ENCODE results near the gene SIL1.

SIL1 gene

GRCh38 chr5:138948471-138949222 is 249.5 kb downstream of the SIL1 start:
- in situ Hi-C loops (cut with HindIII; ENCODE audit: low sequenced_read_pairs) = no loop called here

DNA sequence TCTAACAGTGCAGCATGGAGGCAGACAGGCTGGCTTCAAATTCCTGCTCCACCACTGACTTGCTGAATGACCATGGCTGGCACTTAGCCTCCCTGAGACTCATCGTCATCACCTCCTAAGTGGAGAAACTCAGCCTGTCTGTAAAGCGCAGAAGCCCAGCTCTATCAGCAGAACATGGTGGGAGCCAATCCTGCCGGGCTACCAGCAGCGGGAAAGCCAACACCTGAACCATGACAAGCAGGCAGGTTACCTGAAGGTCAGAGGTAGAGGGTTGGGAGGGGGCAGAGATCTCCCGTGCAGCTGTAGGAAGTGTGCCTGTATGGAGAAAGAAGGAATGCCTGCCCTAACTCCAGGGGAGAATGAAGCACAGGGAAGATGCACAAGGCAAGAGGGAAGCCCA is 250.4 kb downstream of the SIL1 start:
- in situ Hi-C loops (cut with HindIII; ENCODE audit: low sequenced_read_pairs) = no loop called here

DNA sequence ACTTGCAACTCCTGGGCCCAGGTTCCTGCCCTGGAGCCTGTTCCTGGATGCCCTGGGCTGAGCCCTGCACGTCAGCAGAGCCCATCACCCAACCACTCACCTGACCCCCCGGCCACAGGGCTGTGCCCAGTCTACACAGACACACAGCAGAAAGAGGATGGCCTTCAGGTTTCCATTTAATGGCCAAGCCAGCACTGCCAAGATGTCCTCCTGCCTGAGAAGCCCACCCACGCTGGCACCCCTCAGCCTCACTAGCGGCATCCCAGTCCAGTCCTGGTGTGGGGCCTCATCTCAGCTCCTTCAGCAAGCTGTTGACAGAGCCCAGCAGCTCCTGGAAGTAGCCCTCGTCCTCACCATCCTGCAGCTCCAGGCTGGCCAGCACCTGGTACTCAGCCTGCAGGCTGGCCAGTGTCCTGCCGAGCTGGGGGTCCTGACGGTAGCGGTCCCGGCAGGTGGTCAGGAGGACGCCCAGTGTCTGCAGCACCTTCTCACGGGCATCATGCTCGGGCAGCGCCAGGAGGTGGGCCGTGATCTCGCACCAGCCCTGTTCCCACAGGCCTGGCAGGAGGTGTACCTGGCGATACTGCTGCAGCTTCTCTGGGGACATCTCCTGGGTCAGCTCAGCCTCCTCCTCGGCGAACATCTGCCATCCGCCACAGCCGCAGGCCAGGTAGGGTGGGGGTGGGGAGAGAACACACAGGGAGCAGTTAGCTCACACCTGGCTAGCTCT is 251.2 kb downstream of the SIL1 start:
- in situ Hi-C loops (cut with HindIII; ENCODE audit: low sequenced_read_pairs) = no loop called here

GRCh38 chr5:138946241-138946623 is 251.9 kb downstream of the SIL1 start:
- in situ Hi-C loops (cut with HindIII; ENCODE audit: low sequenced_read_pairs) = no loop called here

DNA sequence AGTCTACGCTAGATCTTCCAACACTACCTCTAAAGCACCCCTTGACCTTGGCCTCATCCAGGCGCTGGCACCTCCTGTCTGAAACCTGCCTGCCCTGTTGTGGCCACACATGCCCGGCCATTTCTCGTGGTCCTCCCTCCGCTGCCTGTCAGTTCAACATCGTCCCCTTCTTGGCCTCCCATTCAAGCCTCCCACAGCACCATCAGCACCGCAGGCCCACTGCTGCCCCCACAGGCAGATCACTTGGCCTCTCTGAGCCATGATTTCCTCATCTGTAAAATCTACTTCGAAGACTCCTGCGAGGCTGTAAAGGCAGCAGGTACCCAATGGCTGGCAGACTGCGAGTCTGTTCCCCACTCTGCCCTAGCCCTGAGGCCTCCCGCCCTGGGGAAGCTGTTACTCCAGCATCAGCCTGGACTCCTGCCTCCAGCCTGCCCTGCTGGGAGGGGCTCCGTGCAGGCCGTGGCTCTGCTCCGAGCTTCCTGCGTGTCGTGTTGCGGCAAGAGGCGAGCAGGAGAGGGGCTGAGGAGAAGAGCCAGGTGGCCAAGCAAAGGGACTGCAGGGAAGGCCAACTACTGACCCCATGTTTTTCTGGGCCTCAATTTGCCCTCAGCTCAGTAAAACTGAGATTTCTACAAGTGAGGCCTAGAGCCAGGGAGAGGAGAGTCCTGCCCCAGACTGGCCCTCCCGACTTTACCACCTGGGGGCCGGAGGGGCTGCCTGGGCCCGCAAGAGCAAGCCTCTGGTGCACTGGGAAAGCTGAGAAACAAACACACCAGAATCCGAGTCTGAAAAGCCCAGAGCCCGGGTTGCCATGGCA is 252.5 kb downstream of the SIL1 start:
- in situ Hi-C loops (cut with HindIII; ENCODE audit: low sequenced_read_pairs) = no loop called here

DNA sequence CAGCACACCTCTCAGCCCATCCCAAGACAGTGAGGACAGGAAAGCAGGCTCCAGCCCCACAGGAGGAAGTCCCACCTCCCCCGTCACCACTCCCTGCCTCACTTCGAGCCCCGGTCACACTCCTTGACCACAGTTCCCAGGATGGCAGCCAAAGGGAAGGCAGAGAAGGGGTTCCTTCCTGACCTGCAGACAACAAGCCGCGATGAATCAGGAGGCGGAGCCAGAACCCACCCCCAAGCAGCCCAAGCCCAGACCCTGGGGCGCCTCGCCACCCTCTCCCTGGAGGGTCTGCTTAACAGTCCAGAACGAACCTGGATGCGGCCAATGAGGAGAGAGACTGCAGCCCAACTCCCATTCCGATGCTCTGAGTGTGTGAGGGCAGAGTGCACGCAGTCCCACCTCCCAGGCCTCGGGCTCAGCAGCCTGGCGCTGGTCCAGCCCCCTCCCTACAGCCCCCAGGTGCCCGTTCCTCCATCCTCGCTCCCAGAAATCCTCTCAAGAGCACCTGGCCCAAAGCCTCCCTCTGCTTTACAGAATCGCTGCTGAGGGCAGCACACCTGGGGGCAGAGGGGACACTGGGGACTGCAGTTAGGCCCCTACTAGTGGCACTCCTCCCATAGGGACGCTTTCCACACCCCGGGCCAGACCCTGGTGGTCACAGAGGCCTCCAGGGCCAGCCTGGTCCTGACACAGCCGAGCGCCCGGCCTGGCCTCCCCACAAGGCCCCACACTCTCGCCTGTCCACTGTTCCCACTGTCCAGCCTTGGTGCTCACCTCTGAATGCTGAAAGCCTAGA is 253.4 kb downstream of the SIL1 start:
- in situ Hi-C loops (cut with HindIII; ENCODE audit: low sequenced_read_pairs) = no loop called here

DNA sequence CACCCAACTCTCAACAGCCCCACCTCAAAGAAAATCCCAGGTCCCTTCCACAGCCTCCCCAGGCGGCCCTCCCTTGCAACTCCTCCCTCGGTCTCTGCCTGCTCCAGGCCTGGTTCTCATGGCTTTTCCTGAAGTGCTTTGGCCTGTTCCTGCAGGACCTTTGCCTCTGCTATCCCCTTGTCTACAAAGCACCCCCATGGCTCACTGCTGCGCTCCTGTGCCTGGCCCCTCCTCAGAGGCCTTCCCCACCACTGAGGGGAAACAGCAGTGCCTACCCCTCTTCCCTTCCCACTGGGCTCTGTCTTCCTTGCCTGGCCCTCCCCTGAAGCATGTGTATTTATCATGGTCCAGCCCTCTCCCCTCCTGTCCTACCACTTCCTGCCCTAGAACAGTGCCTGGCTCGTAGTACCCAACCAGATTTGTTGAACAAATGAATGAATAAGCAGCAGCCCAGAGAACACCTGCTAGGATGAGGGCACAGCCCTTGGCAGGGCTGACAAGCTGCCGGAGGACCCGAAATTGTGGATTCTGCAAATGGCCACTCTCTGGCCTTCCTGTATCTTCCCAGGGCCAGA is 254.5 kb downstream of the SIL1 start:
- in situ Hi-C loops (cut with HindIII; ENCODE audit: low sequenced_read_pairs) = no loop called here

DNA sequence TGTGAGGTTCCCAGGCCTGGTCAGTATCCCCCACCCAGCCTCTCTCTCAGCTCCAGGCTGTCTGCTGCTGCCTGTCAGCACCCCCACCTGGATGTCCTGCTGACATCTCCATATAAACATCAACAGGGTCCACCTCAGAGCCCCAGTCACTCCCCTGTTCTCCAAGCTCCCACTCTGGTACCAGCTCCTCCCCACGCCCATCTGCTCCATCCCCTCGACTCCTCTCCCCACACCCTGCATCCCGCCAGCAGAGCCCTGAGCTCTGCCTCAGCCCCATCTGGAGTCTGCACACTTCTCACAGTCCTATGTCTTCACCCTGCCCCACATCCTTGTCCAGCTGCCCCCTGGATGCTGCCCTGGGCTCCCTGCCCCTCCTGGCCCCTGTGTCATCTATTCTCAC is 255.3 kb downstream of the SIL1 start:
- in situ Hi-C loops (cut with HindIII; ENCODE audit: low sequenced_read_pairs) = no loop called here

GRCh38 chr5:138942066-138942465 is 256.1 kb downstream of the SIL1 start:
- in situ Hi-C loops (cut with HindIII; ENCODE audit: low sequenced_read_pairs) = no loop called here

GRCh38 chr5:138938526-138938925 is 259.6 kb downstream of the SIL1 start:
- in situ Hi-C loops (cut with HindIII; ENCODE audit: low sequenced_read_pairs) = no loop called here

GRCh38 chr5:138937392-138938387 is 260.5 kb downstream of the SIL1 start:
- in situ Hi-C loops (cut with HindIII; ENCODE audit: low sequenced_read_pairs) = no loop called here

DNA sequence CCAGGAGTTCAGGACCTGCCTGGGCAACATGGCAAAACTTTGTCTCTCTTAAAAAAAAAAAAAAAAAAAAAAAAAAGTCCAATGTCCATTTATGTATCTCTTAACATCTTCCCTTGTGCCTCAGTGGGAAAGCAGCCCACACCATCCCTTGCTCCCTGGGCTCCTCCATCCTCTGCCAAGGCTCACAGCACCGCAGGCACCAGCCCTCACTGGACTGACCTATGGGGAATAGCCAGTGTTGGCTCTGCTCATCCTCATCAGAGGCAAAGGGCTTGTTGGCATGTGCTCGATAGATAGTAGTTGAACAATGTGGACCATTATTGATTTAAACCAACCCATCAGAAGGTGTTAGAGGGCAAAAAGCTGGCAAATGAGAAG is 261.2 kb downstream of the SIL1 start:
- in situ Hi-C loops (cut with HindIII; ENCODE audit: low sequenced_read_pairs) = no loop called here

DNA sequence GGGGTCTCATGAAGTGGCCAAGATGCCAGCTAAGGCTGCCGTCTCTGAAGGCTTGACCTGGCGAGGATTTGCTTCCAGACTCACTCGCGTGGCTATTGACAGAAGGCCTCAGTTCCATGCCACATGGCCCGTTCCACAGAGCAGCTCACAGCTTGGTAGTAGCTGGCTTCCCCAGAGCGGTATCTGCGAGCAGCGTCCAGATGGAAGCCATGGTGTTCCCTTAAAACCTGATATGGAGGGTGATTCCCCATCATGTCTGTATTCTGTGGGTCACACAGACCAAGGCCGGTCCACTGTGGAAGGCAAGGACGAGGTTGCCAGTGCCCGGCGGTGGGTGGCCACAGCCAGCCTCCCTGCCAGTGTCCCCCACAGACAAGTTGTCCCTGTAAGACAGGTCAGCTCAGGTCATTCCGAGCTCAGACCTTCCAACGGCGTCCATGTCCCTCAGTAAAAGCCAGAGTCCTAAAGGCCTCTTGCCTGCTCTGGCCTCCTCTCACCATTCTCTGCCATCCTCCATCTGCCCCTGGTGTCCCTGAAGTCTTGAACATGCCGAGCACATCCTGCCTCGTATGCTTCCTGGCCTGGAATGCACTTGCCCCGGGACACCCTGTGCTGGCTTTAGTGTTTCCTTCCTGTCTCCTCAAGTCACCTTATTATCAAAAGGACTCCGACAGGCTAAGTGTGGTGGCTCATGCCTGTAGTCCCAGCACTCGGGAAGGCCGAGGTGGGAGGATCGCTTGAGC is 261.8 kb downstream of the SIL1 start:
- in situ Hi-C loops (cut with HindIII; ENCODE audit: low sequenced_read_pairs) = no loop called here

DNA sequence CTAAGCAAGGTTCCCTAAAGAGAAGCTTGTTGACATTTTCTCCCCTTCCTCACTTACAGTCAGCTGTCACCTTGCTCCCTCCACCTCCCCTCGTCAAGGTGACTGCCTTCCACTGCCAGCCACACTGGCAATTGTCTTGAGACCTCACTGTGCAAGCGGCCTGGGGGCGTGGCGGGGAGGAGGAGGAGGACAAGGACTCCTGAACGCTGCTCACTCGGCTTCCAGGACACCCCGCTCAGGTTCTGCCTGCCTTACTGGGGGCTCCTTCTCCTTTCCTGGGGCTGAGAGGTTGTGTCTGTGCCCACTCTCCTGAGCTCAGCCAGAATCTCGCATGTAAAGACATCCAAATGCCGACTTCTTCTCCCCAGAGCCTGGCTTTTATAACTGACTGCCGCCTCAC is 262.7 kb downstream of the SIL1 start:
- in situ Hi-C loops (cut with HindIII; ENCODE audit: low sequenced_read_pairs) = no loop called here

DNA sequence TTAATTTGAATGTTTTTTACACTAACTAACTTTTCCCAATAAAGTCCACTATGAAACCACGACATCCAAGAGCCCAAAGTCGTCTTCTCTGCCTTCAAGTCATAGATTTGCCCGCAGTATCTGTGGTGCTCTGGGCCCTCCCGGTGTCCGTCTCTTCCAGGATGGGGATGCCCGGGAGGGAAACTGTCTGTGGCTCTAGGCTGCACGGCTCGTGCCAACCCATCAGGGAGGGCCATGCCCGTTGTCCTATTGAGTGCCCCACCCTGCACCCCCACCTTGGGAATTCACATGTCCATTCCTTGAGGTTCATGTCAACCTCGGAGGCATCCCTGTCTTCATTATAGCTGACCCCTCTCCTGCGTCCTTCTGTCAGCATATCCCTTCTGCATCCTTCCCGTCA is 263.2 kb downstream of the SIL1 start:
- in situ Hi-C loops (cut with HindIII; ENCODE audit: low sequenced_read_pairs) = no loop called here

DNA sequence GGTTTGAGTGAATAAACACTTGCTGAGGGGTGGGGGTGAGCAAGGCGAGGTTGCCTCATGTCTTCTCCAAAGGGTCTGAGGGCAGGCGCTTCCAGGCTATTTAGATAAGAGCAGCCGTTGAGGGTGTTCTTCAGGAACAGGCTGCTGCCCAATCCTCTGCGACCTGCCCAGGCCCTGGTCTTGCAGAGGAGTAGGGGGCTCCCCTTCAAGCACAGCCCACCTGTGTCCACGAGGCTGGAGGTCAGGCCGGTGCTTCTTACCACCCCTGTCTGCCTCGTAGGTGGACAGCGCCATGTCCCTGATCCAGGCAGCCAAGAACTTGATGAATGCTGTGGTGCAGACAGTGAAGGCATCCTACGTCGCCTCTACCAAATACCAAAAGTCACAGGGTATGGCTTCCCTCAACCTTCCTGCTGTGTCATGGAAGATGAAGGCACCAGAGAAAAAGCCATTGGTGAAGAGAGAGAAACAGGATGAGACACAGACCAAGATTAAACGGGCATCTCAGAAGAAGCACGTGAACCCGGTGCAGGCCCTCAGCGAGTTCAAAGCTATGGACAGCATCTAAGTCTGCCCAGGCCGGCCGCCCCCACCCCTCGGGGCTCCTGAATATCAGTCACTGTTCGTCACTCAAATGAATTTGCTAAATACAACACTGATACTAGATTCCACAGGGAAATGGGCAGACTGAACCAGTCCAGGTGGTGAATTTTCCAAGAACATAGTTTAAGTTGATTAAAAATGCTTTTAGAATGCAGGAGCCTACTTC is 264.5 kb downstream of the SIL1 start:
- in situ Hi-C loops (cut with HindIII; ENCODE audit: low sequenced_read_pairs) = no loop called here

- in situ Hi-C loops (cut with HindIII; ENCODE audit: low sequenced_read_pairs) = no loop called here
Observed at GRCh38 chr5:138932171-138932810, 265.9 kb downstream of the SIL1 start.

Data from DLD1 (cell line).